Tibial nerve (tissue), 4 donors: ENCODE data around the gene DTNBP1. TPM values are rescaled to one million over a fixed set of nuclear protein-coding genes. Genes with fewer than 3 reads are reported as not detected.
"Not testable (repeated sequence)": the region's sequence is repeated elsewhere in the genome, so short reads cannot be mapped to it uniquely, and the experiment has no call there.

Experiments used
- DNase-seq, 2 donors: peaks; one replicate each; pipeline ENCODE4 v3.0.0-alpha.2; 2019; ENCODE audit warnings: low spot score in 2 of 2
- H3K27ac ChIP-seq, 4 donors: fragments of 200-600 bp; sonication (generic) in 3 of 4; one replicate each; pipeline ENCODE4 v1.5.1; 2017 to 2019; ENCODE audit warnings: mild to moderate bottlenecking in 1 of 4
- H3K27me3 ChIP-seq, 2 donors: fragments of 200-600 bp; sonication (generic) in 1 of 2; one replicate each; pipeline versions ENCODE4 v1.5.1 to v1.6.0; 2017 to 2019
- H3K36me3 ChIP-seq, 3 donors: fragments of 200-600 bp; sonication (generic); one replicate each; pipeline ENCODE4 v1.5.1; 2018 to 2019
- H3K4me1 ChIP-seq, 4 donors: fragments of 200-600 bp; sonication (generic) in 3 of 4; one replicate each; pipeline ENCODE4 v1.5.1; 2017 to 2019
- H3K4me3 ChIP-seq, 4 donors: fragments of 200-600 bp; sonication (generic) in 3 of 4; one replicate each; pipeline ENCODE4 v1.5.1; 2017 to 2019; ENCODE audit warnings: mild to moderate bottlenecking in 1 of 4, moderate library complexity in 1 of 4
- H3K9me3 ChIP-seq, 4 donors: fragments of 200-600 bp; sonication (generic) in 3 of 4; one replicate each; pipeline ENCODE4 v1.5.1; 2017 to 2019
- CTCF ChIP-seq, 5 experiments: fragments of 200-600 bp in 3 of 5; fragments of 450-650 bp in 2 of 5; sonication (generic) in 3 of 5; IDR thresholded peaks; one replicate each; pipeline ENCODE4 v1.5.1; 2016 to 2019; ENCODE audit warnings: antibody characterized with exemption in 5 of 5, mild to moderate bottlenecking in 3 of 5, moderate library complexity in 2 of 5
- EP300 ChIP-seq, 2 donors: sonication (generic); formaldehyde crosslinking; IDR thresholded peaks; one replicate each; pipeline ENCODE4 v1.6.1; 2017; ENCODE audit warnings: antibody characterized with exemption in 2 of 2, mild to moderate bottlenecking in 1 of 2
- POLR2A ChIP-seq, 2 donors: fragments of 450-650 bp; IDR thresholded peaks; one replicate each; pipeline ENCODE4 v1.6.1; 2017; ENCODE audit warnings: antibody characterized with exemption in 2 of 2, mild to moderate bottlenecking in 2 of 2, moderate library complexity in 2 of 2
- WGBS, 2 donors: methylation state at CpG; one replicate each; pipeline ENCODE4 v1.1.5; 2018; 5-methylcytosine and 5-hydroxymethylcytosine counted together
- total RNA-seq, 4 donors: library from RNA; depleted of rRNA; stranded (reverse); fragments of >200 nt; gene quantifications; one replicate each; pipeline ENCODE4 v1.1.0, GENCODE V29; 2016

DTNBP1 gene
- total RNA-seq, 4 donors from 2014 or later: 14.7 to 36.6 (median 16.1) TPM

DNA sequence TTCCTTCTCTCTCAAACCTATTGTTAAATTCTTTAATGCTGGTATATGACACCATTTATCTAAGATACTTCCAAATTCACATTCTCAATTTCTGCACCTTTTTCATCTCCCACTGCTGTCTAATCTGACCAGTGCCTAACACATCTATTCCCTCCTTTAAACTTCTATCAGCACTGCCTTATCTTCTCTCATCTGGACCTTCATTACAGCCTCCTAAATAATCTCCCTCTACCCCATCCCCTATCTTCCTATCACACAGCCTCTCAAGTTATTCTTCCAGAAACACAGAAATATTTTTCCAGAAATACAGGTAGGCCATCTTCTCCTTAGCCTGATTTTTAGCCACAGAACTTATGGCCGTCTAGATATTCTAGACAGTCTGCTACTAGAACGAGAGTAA lies 5.5 kb downstream of the DTNBP1 start:
- Histone ChIP-seq H3K9me3 (no peaks in the 10 kb centered on the region), H3K27ac (no peak overlapping the region), H3K4me1 (peaks cover 0 to 37% (median 6%) of the 10 kb centered on the region in 4 donors), H3K36me3 (no peaks in the 10 kb centered on the region), H3K27me3 (no peaks in the 10 kb centered on the region), H3K4me3 (no peak overlapping the region)
- DNase-seq: no peak
- no peak for TF ChIP-seq CTCF (IDR thresholded peaks at IDR 0.05)
- TF ChIP-seq EP300 (IDR thresholded peaks at IDR 0.05): no peak
- TF ChIP-seq POLR2A (IDR thresholded peaks at IDR 0.05): no peak
- WGBS, 2 donors: 94 to 97% methylated on average over 2 of the region's 2 CpGs

DNA sequence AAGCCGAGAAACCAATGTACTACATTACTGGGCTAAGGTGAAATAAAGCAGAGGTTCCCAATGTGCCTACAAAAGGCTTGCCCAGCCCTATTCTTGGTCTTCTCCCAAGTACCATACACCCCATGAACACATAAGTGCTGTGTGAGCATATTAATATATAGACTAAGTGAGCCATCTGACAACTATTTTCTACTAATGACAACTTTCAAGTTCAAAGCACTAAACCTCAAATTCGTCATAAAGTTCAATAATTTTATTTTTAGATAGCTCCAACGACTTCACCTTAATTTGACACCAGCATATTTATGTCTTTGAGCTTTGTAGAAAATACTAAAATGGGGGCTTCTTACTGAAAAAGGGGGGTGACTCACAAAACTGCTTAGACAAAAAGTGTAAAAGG lies 6.7 kb downstream of the DTNBP1 start:
- peaks cover 0 to 26% (median 0%) of the 10 kb centered on the region in 4 donors for H3K4me1 ChIP-seq
- H3K9me3 ChIP-seq: no peaks in the 10 kb centered on the region
- 82% methylated on average over 3 of the region's 3 CpGs for whole genome bisulfite sequencing, 2 donors
- no peak for DNase-seq
- no peaks in the 10 kb centered on the region for H3K36me3 ChIP-seq
- H3K27me3 ChIP-seq: no peaks in the 10 kb centered on the region
- H3K27ac ChIP-seq: no peak overlapping the region
- TF ChIP-seq CTCF (IDR thresholded peaks at IDR 0.05): no peak
- TF ChIP-seq EP300 (IDR thresholded peaks at IDR 0.05): no peak
- TF ChIP-seq POLR2A (IDR thresholded peaks at IDR 0.05): no peak
- H3K4me3 ChIP-seq: no peak overlapping the region

GRCh38 chr6:15654250-15654649 lies 8.6 kb downstream of the DTNBP1 start:
- Histone ChIP-seq H3K36me3 (peaks cover 0 to 12% (median 0%) of the 10 kb centered on the region in 3 donors), H3K4me1 (peaks cover 0 to 20% (median 0%) of the 10 kb centered on the region in 4 donors), H3K27me3 (no peaks in the 10 kb centered on the region), H3K4me3 (no peak overlapping the region), H3K27ac (no peak overlapping the region), H3K9me3 (no peaks in the 10 kb centered on the region)
- TF ChIP-seq CTCF (IDR thresholded peaks at IDR 0.05) (no peak), POLR2A (IDR thresholded peaks at IDR 0.05) (no peak), EP300 (IDR thresholded peaks at IDR 0.05) (no peak)
- DNase-seq: no peak
- WGBS, 2 donors: 50 to 54% methylated on average over 4 of the region's 4 CpGs

DNA sequence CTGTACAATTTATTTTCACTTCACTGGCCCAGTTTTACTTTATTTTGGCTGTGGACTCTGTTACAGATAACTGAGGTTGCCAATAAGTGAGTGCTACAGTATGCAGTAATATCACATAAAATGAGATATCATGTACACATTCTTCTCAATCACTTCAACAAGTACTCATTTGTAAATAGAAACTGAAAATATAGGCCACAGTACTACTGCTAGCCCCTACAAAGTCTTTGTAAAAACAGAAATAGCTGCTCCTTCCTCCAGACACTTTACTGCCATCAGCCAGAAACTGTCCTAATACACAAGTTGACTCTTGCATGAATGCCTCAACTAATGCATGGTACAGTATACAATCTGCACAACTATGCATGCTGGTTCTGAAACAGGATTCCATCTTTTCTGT lies 9.2 kb downstream of the DTNBP1 start:
- no peak for DNase-seq
- Histone ChIP-seq H3K36me3 (peaks cover 0 to 19% (median 0%) of the 10 kb centered on the region in 3 donors), H3K4me3 (no peak overlapping the region), H3K27me3 (no peaks in the 10 kb centered on the region), H3K27ac (no peak overlapping the region), H3K4me1 (peaks cover 0 to 20% (median 0%) of the 10 kb centered on the region in 4 donors), H3K9me3 (no peaks in the 10 kb centered on the region)
- TF ChIP-seq CTCF (IDR thresholded peaks at IDR 0.05) (no peak), EP300 (IDR thresholded peaks at IDR 0.05) (no peak), POLR2A (IDR thresholded peaks at IDR 0.05) (no peak)

DNA sequence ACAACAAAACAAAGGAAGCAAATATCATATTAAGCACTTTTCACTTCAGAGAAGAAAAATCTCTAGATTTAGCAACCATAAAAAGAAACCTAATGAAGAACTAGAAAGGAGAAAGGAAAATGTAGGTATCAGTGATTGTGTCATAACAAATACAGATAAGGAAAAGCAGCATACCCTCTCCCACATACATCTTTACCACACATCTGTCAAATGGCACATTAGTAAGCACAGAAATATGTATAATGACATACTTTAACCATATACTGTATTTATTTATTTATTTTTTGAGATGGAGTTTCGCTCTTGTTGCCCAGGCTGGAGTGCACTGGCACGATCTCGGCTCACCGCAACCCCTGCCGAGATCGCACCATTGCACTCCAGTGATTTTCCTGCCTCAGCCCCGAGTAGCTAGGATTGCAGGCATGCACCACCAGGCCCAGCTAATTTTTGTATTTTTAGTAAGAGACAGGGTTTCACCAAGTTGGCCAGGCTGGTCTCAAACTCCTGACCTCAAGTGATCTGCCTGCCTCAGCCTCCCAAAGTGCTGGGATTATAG lies 12.7 kb downstream of the DTNBP1 start:
- H3K27me3 ChIP-seq, DNase-seq, H3K27ac ChIP-seq, H3K4me3 ChIP-seq: not testable (repeated sequence)
- Histone ChIP-seq H3K9me3 (peaks cover 0 to 11% (median 2%) of the 10 kb centered on the region in 4 donors), H3K4me1 (peaks cover 0 to 16% (median 0%) of the 10 kb centered on the region in 4 donors), H3K36me3 (peaks cover 0 to 42% (median 0%) of the 10 kb centered on the region in 3 donors)
- WGBS, 2 donors: 89 to 91% methylated on average over 7 of the region's 7 CpGs

GRCh38 chr6:15644904-15645303 lies 17.9 kb downstream of the DTNBP1 start:
- H3K27me3 ChIP-seq: no peaks in the 10 kb centered on the region
- no peaks in the 10 kb centered on the region for H3K4me1 ChIP-seq
- peaks cover 0 to 61% (median 0%) of the 10 kb centered on the region in 3 donors for H3K36me3 ChIP-seq
- H3K4me3 ChIP-seq: no peak overlapping the region
- H3K27ac ChIP-seq: no peak overlapping the region
- TF ChIP-seq CTCF (IDR thresholded peaks at IDR 0.05) (no peak), POLR2A (IDR thresholded peaks at IDR 0.05) (no peak), EP300 (IDR thresholded peaks at IDR 0.05) (no peak)
- peaks cover 0 to 26% (median 5%) of the 10 kb centered on the region in 4 donors for H3K9me3 ChIP-seq
- no peak for DNase-seq
- 95 to 97% methylated on average over 1 of the region's 1 CpG for WGBS, 2 donors
